GM18526 (cell line): Measurements from ENCODE around the gene OSBPL10.

ENCODE experiments used
- POLR2A ChIP-seq: IDR thresholded peaks from 3 replicates; pipeline ENCODE4 v1.6.1; 2011; ENCODE audit not compliant: insufficient read length; ENCODE audit errors: extremely low read depth

OSBPL10 gene

DNA sequence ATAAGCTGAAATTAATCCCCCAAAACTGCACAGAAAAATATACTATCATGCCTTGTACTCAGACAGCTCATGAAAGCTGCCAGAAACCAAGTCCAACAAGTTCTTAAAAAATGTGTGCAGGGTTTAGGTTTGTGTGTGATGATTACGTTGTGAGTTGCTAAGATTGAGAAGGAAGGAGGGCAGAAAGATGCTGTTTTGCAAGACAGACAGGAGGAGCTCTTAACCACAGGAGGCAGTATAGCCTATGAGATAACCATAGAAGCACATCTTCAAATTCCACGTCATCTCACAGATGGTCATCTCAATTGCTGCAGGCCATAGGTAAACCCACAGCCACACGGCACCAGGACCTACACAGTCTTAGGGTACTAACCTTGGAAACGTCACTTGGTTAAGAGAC lies 256.4 kb downstream of the OSBPL10 start:
- TF ChIP-seq POLR2A = no peak

DNA sequence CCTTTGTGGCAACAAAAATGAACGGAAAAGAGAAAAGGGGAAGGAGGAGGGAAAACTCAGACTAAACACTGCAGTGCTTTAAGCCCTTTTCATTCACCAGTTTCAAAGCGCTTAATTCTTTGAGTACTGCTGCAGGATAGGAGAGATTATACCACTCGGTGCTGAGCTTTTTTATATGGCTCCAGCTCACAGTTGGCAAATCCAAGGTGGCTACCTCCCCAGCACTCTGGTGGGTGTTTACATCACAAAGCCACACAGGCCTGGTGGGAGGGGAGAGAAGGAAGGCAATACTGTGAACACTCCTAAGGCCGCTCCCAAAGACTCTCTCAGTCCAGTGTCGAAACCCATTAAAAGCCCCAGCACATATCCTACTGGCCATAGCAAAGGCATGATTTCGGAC lies 256.9 kb downstream of the OSBPL10 start:
- no peak for TF ChIP-seq POLR2A

DNA sequence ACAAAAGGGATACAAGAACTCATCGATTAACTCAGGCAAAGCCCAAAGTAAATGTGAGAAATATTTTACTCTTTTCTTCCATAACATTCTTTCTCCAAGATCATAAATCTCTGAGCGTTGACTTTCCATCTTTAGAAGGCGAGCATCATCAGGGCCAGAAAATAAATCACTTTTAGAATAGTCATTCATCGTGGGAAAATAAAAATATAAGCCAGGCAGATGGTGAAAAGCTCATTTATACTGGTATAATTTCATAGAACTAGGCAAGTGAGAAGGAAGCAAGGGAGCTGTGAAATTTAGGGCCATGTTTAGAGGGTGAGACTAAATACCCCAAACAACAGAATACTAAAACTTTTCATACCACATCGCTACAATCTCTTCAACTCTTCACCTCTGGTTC lies 257.4 kb downstream of the OSBPL10 start:
- TF ChIP-seq POLR2A = no peak

- no peak for TF ChIP-seq POLR2A
Measured at GRCh38 chr3:31721676-31722075, 259.4 kb downstream of the OSBPL10 start.

GRCh38 chr3:31714495-31715280 lies 266.4 kb downstream of the OSBPL10 start:
- TF ChIP-seq POLR2A = no peak

DNA sequence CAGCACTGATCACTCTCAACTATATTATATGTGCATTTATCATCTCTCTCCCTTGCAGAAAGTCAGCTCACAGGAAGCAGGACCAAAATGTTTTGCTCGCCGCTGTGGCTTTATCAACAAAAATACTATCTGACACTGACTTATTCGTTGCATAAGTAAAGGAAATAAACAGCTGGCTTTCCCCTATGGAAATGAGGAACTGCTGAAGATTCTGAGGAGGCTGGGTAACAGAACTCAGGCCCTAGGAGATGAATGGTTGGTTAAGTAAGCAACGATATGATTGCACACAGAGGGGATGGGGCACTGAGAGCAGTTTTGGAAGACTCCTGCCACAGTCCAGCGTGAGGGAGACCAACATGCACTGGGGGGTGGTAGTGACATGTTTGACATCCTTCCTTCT lies 267.2 kb downstream of the OSBPL10 start:
- no peak for TF ChIP-seq POLR2A

- TF ChIP-seq POLR2A = no peak
Measured at GRCh38 chr3:31710123-31710803, 270.8 kb downstream of the OSBPL10 start.

GRCh38 chr3:31709526-31709925 lies 271.5 kb downstream of the OSBPL10 start:
- TF ChIP-seq POLR2A = no peak

GRCh38 chr3:31709005-31709404 lies 272.1 kb downstream of the OSBPL10 start:
- no peak for TF ChIP-seq POLR2A

GRCh38 chr3:31707286-31707685 lies 273.8 kb downstream of the OSBPL10 start:
- no peak for TF ChIP-seq POLR2A

GRCh38 chr3:31705736-31706135 lies 275.3 kb downstream of the OSBPL10 start:
- no peak for TF ChIP-seq POLR2A

- no peak for TF ChIP-seq POLR2A
Measured at GRCh38 chr3:31704591-31705179, 276.4 kb downstream of the OSBPL10 start.

GRCh38 chr3:31704156-31704555 lies 276.9 kb downstream of the OSBPL10 start:
- no peak for TF ChIP-seq POLR2A

DNA sequence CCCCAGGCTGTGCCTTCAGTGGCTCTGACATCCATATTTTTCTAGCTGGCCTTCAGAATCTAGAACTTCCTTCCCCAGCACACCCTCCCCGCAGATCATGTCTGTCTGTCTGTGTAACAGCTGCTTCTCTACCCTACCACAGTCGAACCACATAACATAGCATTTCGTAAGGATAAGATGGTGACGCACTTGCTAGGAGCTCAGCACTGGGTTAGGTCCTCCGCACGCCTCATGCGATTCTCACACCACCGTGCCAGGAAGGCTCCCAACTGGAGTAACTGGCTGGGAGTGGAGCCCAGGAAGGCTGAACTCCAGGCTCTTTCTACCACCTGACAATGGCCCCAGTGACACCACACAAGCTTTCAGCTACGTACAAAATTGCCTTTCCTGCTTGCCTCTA lies 279.8 kb downstream of the OSBPL10 start:
- no peak for TF ChIP-seq POLR2A

- no peak for TF ChIP-seq POLR2A
Measured at GRCh38 chr3:31699309-31699953, 281.6 kb downstream of the OSBPL10 start.

DNA sequence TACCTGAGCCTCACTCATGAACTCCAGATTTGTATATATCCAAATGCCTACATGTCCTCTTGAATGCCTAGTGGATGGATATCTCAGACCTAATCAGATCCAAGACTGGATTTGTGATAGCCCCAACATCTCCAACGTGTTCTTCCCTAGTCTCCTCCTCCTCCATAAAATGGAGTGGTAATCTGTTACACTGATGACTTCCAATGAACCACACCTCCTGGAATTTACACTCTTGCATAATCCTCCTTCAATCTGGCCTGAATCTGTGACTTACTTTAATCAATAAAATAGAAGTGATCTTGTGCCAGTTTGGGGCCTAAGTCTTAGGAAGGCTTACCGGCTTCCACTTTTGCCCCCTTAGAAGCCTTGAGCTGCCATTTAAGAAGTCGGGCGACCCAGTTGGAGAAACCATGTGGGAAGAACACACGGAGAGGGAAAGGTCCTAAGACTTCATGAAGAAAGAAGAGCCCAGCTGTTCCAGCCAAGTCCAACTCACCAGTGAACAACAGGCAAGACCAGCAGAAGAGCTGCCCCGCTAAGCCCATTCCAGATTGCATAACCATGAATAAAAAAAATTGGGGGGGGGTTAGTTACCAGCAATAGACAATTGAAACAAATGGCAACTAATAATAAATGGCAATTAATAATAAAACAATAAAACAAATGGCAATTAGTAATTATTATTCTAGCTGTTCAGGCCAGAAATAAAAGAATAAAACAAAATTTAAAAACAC lies 284.1 kb downstream of the OSBPL10 start:
- TF ChIP-seq POLR2A = no peak

GRCh38 chr3:31696009-31696297 lies 285.1 kb downstream of the OSBPL10 start:
- no peak for TF ChIP-seq POLR2A
